ENCODE measurements around the gene HOXB2. TPM values are rescaled to one million over a fixed set of nuclear protein-coding genes. Genes with fewer than 3 reads are reported as not detected.

Gene HOXB2
- total RNA-seq, 2 experiments from 2014 or later = 4.8 to 4.9 TPM

DNA sequence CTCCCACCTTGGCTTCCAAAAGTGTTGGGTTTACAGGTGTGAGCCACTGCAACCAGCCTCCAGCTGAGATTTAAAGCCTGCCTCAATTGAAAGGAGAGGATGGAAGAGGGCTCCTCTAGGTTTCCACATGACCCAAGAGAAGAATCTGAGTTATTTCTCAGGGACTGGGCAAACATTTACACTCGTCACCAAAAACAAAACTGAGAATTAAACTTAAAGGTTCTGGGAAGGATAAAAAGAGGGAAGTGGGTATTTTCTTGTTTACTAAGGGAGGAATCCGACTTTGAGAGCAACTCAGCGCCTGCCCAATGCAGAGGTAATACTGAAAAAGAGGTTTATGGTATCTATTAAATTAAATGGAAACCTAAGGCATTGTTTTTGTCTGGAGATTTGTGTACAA, 27.4 kb downstream of the HOXB2 start:
- ATAC-seq (ENCODE audit: poor library complexity) (no peak), DNase-seq (no peak)
- Histone ChIP-seq H3K4me3 (ENCODE audit: low read length) (no peak overlapping the region), H3K9me3 (ENCODE audit: control insufficient read depth in 1 of 2, insufficient read depth in 1 of 2, low read length in 2 of 2) (no peaks in the 10 kb centered on the region), H3K27ac (ENCODE audit: low read depth in 1 of 2, low read length in 2 of 2) (no peak overlapping the region), H3K4me1 (ENCODE audit: insufficient read depth, low read length) (peaks cover 18% of the 10 kb centered on the region), H3K36me3 (ENCODE audit: insufficient read depth, low read length) (no peaks in the 10 kb centered on the region), H3K27me3 (ENCODE audit: control insufficient read depth in 1 of 2, insufficient read depth in 2 of 2, low read length in 2 of 2) (peaks cover 2 to 7% of the 10 kb centered on the region in 2 experiments)
- TF ChIP-seq, protein P1, sequence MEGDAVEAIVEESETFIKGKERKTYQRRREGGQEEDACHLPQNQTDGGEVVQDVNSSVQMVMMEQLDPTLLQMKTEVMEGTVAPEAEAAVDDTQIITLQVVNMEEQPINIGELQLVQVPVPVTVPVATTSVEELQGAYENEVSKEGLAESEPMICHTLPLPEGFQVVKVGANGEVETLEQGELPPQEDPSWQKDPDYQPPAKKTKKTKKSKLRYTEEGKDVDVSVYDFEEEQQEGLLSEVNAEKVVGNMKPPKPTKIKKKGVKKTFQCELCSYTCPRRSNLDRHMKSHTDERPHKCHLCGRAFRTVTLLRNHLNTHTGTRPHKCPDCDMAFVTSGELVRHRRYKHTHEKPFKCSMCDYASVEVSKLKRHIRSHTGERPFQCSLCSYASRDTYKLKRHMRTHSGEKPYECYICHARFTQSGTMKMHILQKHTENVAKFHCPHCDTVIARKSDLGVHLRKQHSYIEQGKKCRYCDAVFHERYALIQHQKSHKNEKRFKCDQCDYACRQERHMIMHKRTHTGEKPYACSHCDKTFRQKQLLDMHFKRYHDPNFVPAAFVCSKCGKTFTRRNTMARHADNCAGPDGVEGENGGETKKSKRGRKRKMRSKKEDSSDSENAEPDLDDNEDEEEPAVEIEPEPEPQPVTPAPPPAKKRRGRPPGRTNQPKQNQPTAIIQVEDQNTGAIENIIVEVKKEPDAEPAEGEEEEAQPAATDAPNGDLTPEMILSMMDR (IDR thresholded peaks at IDR 0.05) = no peak
- CTCF ChIA-PET = no interaction called here
- Mint-ChIP-seq H3K27ac (no peak overlapping the region), H3K4me3 (no peak overlapping the region), H3K27me3 (peaks cover 73% of the 10 kb centered on the region), H3K9me3 (no peaks in the 10 kb centered on the region), H3K36me3 (ENCODE audit: low read depth) (no peaks in the 10 kb centered on the region), H3K4me1 (ENCODE audit: low read depth) (no peaks in the 10 kb centered on the region)
- POLR2A ChIA-PET = no interaction called here
- intact Hi-C loops (cut with DNase I, micrococcal nuclease) = loop anchor here in 1 of 2 experiments (2.0 kb wide), 1 partner anchor 19 kb away; no protein-coding TSS in a partner anchor

DNA sequence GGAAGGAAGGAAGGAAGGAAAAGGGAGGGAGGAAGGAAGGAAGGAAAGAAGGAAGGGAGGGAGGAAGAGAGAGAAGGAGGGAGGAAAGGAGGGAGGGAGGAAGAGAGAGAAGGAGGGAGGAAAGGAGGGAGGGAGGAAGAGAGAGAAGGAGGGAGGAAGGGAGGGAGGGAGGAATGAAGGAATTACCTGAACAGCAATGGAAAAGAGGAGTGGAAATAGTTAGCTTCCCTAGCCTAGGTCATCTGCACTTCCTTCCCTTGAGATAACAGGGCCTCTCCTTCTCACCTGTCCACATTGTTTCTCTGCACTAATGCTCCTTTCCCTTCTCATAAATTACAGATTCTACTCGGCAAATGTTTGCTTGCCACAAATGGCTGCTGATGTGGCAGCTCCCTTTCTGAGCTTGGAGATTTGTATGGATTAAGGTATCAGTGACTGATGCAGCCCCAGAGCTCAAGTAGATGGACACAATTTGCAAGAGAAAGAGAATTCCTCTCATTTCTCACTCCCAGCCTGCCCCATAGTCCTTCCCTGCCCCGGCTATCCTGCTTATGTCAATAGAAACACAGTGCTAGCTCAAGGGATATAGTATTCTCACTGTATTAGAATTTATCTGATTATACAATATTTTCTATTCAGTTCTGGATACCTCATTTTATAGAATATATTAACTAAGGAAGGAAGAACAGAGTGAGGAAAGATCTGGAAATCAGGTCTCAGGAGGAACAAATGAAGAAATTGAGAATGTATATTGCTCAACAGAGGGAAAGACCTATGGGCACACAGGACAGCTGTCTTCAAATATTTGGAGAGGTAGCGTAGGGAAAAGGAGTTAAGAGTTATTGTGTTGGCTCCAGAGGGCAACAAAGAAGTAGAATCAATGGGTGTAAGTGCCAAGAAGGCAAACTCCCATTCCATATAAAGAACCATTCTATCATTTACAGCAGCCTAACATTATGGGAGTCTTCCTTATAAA, 28.7 kb downstream of the HOXB2 start:
- Mint-ChIP-seq H3K27ac (no peak overlapping the region), H3K9me3 (no peaks in the 10 kb centered on the region), H3K4me3 (no peak overlapping the region), H3K36me3 (ENCODE audit: low read depth) (no peaks in the 10 kb centered on the region), H3K27me3 (peaks cover 69% of the 10 kb centered on the region), H3K4me1 (ENCODE audit: low read depth) (peaks cover 6% of the 10 kb centered on the region)
- POLR2A ChIA-PET = no interaction called here
- Histone ChIP-seq H3K9me3 (ENCODE audit: control insufficient read depth in 1 of 2, insufficient read depth in 1 of 2, low read length in 2 of 2) (no peaks in the 10 kb centered on the region), H3K36me3 (ENCODE audit: insufficient read depth, low read length) (no peaks in the 10 kb centered on the region), H3K27ac (ENCODE audit: low read depth in 1 of 2, low read length in 2 of 2) (no peak overlapping the region), H3K4me1 (ENCODE audit: insufficient read depth, low read length) (peaks cover 25% of the 10 kb centered on the region), H3K4me3 (ENCODE audit: low read length) (no peak overlapping the region), H3K27me3 (ENCODE audit: control insufficient read depth in 1 of 2, insufficient read depth in 2 of 2, low read length in 2 of 2) (peaks cover 2 to 7% of the 10 kb centered on the region in 2 experiments)
- ATAC-seq (ENCODE audit: poor library complexity) = no peak
- intact Hi-C loops (cut with DNase I, micrococcal nuclease) = loop anchor here in 1 of 2 experiments (2.0 kb wide), 1 partner anchor 17 kb away; no protein-coding TSS in a partner anchor
- TF ChIP-seq, protein P1 (IDR thresholded peaks at IDR 0.05) = no peak
- CTCF ChIA-PET = interaction anchor here (0.7 kb wide), 2 partner anchors 17 to 409 kb away, joined by 3 read pairs; no protein-coding TSS in a partner anchor
- no peak for DNase-seq

DNA sequence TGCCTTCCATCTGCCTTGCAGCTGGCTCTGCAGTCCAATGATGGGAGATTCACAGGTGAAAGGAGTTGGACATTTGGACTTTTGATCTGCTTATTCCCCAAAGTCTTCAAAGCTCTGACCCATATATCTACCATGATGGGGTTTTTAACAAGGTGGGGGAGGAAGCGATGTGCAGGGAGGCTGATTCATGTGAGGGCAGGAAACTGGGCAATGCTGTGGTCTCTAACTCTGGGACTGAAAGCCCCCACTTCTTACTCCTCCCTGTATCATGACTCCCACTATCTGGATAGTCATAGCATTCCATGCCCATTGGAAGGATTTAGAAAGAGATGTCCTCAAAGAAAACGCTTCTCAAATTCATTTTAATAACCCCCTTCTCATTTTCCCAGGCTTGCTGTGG, 30.4 kb downstream of the HOXB2 start:
- ATAC-seq (ENCODE audit: poor library complexity) (no peak), DNase-seq (no peak)
- Histone ChIP-seq H3K9me3 (ENCODE audit: control insufficient read depth in 1 of 2, insufficient read depth in 1 of 2, low read length in 2 of 2) (no peaks in the 10 kb centered on the region), H3K27me3 (ENCODE audit: control insufficient read depth in 1 of 2, insufficient read depth in 2 of 2, low read length in 2 of 2) (peaks cover 2 to 7% of the 10 kb centered on the region in 2 experiments), H3K4me3 (ENCODE audit: low read length) (no peak overlapping the region), H3K4me1 (ENCODE audit: insufficient read depth, low read length) (peaks cover 26% of the 10 kb centered on the region), H3K27ac (ENCODE audit: low read depth in 1 of 2, low read length in 2 of 2) (no peak overlapping the region), H3K36me3 (ENCODE audit: insufficient read depth, low read length) (no peaks in the 10 kb centered on the region)
- H3K9me3 Mint-ChIP-seq = no peaks in the 10 kb centered on the region
- ChIA-PET POLR2A (no interaction called here), CTCF (interaction anchor here (1.5 kb wide), 1 partner anchor 57 kb away, joined by 3 read pairs; no protein-coding TSS in a partner anchor)
- peaks cover 64% of the 10 kb centered on the region for H3K27me3 Mint-ChIP-seq
- H3K36me3 Mint-ChIP-seq (ENCODE audit: low read depth) = no peaks in the 10 kb centered on the region
- intact Hi-C loops (cut with DNase I, micrococcal nuclease) = no loop called here
- TF ChIP-seq, protein P1 (IDR thresholded peaks at IDR 0.05) = no peak
- H3K4me1 Mint-ChIP-seq (ENCODE audit: low read depth) = peaks cover 11% of the 10 kb centered on the region
- no peak overlapping the region for H3K27ac Mint-ChIP-seq
- H3K4me3 Mint-ChIP-seq = no peak overlapping the region

All from CD4-positive, alpha-beta T cell (primary cell).